KMS-11 (cell line): ENCODE results near the gene CYP27A1.

Experiments used
- H2AFZ ChIP-seq: fragments of 200-600 bp; sonication (generic); 2 replicates; pipeline ENCODE4 v1.6.1; 2016; ENCODE audit warnings: antibody characterized with exemption, mixed run types, low read depth
- H3K27ac ChIP-seq: fragments of 200-600 bp; sonication (generic); 2 replicates; pipeline ENCODE4 v1.6.1; 2016; ENCODE audit warnings: mild to moderate bottlenecking, mixed run types
- H3K27me3 ChIP-seq: fragments of 200-600 bp; sonication (generic); 2 replicates; pipeline ENCODE4 v1.6.1; 2017; ENCODE audit warnings: mild to moderate bottlenecking, low read depth, mixed run types, moderate library complexity; ENCODE audit not compliant: insufficient read depth
- H3K36me3 ChIP-seq: fragments of 200-600 bp; sonication (generic); 2 replicates; pipeline ENCODE4 v1.6.1; 2017; ENCODE audit warnings: mild to moderate bottlenecking, mixed run types; ENCODE audit not compliant: insufficient read depth
- H3K4me1 ChIP-seq: fragments of 200-600 bp; sonication (generic); 2 replicates; pipeline ENCODE4 v1.6.1; 2016; ENCODE audit warnings: mild to moderate bottlenecking, low read depth, mixed run types; ENCODE audit not compliant: poor library complexity, severe bottlenecking
- H3K4me2 ChIP-seq: fragments of 200-600 bp; sonication (generic); 2 replicates; pipeline ENCODE4 v1.7.0; 2016; ENCODE audit warnings: mild to moderate bottlenecking, mixed run types
- H3K4me3 ChIP-seq: fragments of 200-600 bp; sonication (generic); IDR thresholded peaks from 2 replicates; pipeline ENCODE4 v1.6.1; 2017; ENCODE audit warnings: low read depth, low read length, mixed read lengths; ENCODE audit not compliant: insufficient read depth
- H3K79me2 ChIP-seq: fragments of 200-600 bp; sonication (generic); 2 replicates; pipeline ENCODE4 v1.6.1; 2016; ENCODE audit warnings: low read depth, mixed run types; ENCODE audit not compliant: insufficient read depth
- H3K9ac ChIP-seq: fragments of 200-600 bp; sonication (generic); 2 replicates; pipeline ENCODE4 v1.6.1; 2016; ENCODE audit warnings: mild to moderate bottlenecking, mixed run types
- H4K20me1 ChIP-seq: fragments of 200-600 bp; sonication (generic); 2 replicates; pipeline ENCODE4 v1.6.1; 2016; ENCODE audit warnings: mild to moderate bottlenecking, mixed run types; ENCODE audit not compliant: insufficient read depth
- CTCF ChIP-seq: fragments of 200-600 bp; sonication (generic); conservative IDR thresholded peaks from 2 replicates; pipeline ENCODE4 v1.6.1; 2017; ENCODE audit warnings: low read depth, mild to moderate bottlenecking, antibody characterized with exemption, low read length, moderate library complexity, mixed read lengths

CYP27A1 gene

GRCh38 chr2:218859988-218860831 lies 78.3 kb downstream of the CYP27A1 start:
- Histone ChIP-seq H2AFZ (no peak overlapping the region), H3K27ac (no peak overlapping the region), H3K9ac (no peak overlapping the region), H4K20me1 (no peaks in the 10 kb centered on the region), H3K36me3 (no peaks in the 10 kb centered on the region), H3K4me2 (no peak overlapping the region), H3K27me3 (peaks cover 39% of the 10 kb centered on the region), H3K79me2 (no peaks in the 10 kb centered on the region), H3K4me3 (no peak overlapping the region), H3K4me1 (peaks cover 3% of the 10 kb centered on the region)
- no peak for TF ChIP-seq CTCF

DNA sequence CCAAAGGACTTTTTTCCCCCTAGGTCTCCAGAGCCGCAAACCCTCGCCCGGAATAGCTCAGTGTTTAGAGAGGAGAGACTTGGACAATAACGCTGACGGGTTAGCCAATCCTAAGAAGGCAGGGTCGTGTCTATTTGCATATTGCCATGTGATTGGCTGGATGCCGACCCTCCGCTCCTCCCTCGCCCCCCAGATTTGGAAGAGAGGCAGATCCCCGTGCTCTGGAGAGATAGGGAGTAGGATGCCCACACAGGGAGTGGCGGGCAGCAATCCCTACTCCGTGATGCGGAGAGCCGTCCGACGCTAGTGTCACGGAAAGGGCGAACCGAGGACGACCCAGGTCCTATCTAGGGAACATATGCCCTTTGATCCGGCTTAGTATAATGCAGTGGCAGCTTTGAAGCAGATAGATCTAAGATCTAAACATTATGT lies 79.0 kb downstream of the CYP27A1 start:
- Histone ChIP-seq H3K4me1 (peaks cover 3% of the 10 kb centered on the region), H3K27me3 (peaks cover 38% of the 10 kb centered on the region), H4K20me1 (no peaks in the 10 kb centered on the region), H3K4me2 (no peak overlapping the region), H3K4me3 (no peak overlapping the region), H3K9ac (no peak overlapping the region), H3K79me2 (no peaks in the 10 kb centered on the region), H3K36me3 (no peaks in the 10 kb centered on the region), H2AFZ (no peak overlapping the region), H3K27ac (no peak overlapping the region)
- TF ChIP-seq CTCF = no peak

DNA sequence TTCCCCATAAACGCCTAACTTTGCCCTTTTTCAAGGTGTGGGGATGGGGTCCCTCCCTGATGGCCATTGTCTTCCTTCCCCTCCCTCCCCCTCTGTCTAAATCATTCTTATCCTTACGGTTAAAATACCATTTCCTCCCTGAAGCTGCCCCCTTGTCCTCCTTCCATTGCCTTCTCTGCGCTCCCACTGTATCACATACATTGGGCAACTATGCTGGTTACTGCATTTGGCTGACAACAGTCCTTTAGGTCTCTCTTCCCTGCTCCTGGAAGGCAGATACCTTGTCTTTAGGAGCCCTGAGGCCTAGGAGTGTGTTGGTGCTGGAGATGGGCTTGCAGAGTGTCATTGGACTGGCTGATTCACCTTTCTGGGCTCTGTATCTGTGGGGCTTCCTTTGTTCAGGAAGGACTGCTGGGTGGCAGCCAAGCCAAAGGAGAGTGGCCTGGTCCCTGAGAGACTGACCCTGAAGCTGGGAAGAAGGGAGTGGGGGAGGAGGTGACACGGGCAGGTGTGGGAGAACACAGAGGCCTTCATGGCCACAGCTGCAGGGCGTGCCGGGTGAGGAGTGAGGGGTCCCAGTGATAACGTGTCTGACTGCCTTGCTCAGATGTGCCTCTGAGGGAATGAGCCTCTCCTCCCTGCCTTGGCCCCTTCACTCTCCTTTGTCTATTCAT lies 79.8 kb downstream of the CYP27A1 start:
- Histone ChIP-seq H3K36me3 (no peaks in the 10 kb centered on the region), H3K27ac (no peak overlapping the region), H3K4me3 (no peak overlapping the region), H3K79me2 (no peaks in the 10 kb centered on the region), H4K20me1 (no peaks in the 10 kb centered on the region), H3K4me2 (no peak overlapping the region), H3K27me3 (peaks cover 38% of the 10 kb centered on the region), H2AFZ (no peak overlapping the region), H3K9ac (no peak overlapping the region), H3K4me1 (peaks cover 2% of the 10 kb centered on the region)
- no peak for TF ChIP-seq CTCF

- no peak overlapping the region for H2AFZ ChIP-seq
- H3K4me3 ChIP-seq = no peak overlapping the region
- TF ChIP-seq CTCF = no peak
- no peaks in the 10 kb centered on the region for H3K36me3 ChIP-seq
- no peaks in the 10 kb centered on the region for H3K4me1 ChIP-seq
- no peak overlapping the region for H3K9ac ChIP-seq
- no peaks in the 10 kb centered on the region for H3K79me2 ChIP-seq
- H3K4me2 ChIP-seq = no peak overlapping the region
- H3K27ac ChIP-seq = no peak overlapping the region
- no peaks in the 10 kb centered on the region for H4K20me1 ChIP-seq
- H3K27me3 ChIP-seq = peaks cover 34% of the 10 kb centered on the region
Measured at GRCh38 chr2:218863021-218863520, 81.1 kb downstream of the CYP27A1 start.
